B cell (primary cell): ENCODE data around the gene RPS6KA4. TPM values are rescaled to one million over a fixed set of nuclear protein-coding genes. Genes with fewer than 3 reads are reported as not detected.

Experiments used
- ATAC-seq: fragments of 200-7000 bp; cut with Tn5 transposase; one replicate; pipeline ENCODE4 v1.10.0; 2021; ENCODE audit warnings: low read depth, mild to moderate bottlenecking, moderate number of reproducible peaks, moderate library complexity
- CTCF ChIA-PET: fragments of 350-600 bp; sonication (Branson Sonifier 250); formaldehyde crosslinking; loops from one replicate; lab custom pipeline; 2021; ENCODE audit warnings: antibody characterized with exemption, inconsistent platforms; lab: Charles Lee
- POLR2A ChIA-PET: fragments of 350-600 bp; sonication (Branson Sonifier 250); formaldehyde crosslinking; loops from one replicate; lab custom pipeline; 2021; ENCODE audit warnings: antibody characterized with exemption; lab: Charles Lee
- DNase-seq: peaks from one replicate; pipeline ENCODE4 v3.0.0; 2013
- H2AFZ ChIP-seq: 2 replicates; pipeline ENCODE4 v1.6.1; 2012; ENCODE audit warnings: mild to moderate bottlenecking, low read depth, low read length; ENCODE audit not compliant: insufficient read depth, poor library complexity, severe bottlenecking
- H3K27ac ChIP-seq, 2 donors: 1 replicate in 1 of 2; 2 replicates in 1 of 2; pipeline ENCODE4 v1.5.1; 2012 to 2013; ENCODE audit warnings: low read length in 2 of 2, mild to moderate bottlenecking in 2 of 2, moderate library complexity in 1 of 2
- H3K27me3 ChIP-seq, 4 experiments: fragments of 200-600 bp in 1 of 4; sonication (generic) in 1 of 4; replicated peaks in 1 of 4; 1 replicate in 2 of 4; 2 replicates in 2 of 4; pipeline versions ENCODE4 v1.6.1 to v1.7.0; 2013 to 2016; ENCODE audit warnings: low read length in 3 of 4, mild to moderate bottlenecking in 2 of 4, mixed read lengths in 1 of 4, moderate library complexity in 1 of 4; ENCODE audit not compliant: insufficient read depth in 4 of 4, control insufficient read depth in 3 of 4; ENCODE audit errors: control extremely low read depth in 1 of 4
- H3K36me3 ChIP-seq, 2 experiments: replicated peaks in 1 of 2; 1 replicate in 1 of 2; 2 replicates in 1 of 2; pipeline versions ENCODE4 v1.6.1 to v1.7.1; 2013; ENCODE audit warnings: low read length in 1 of 2; ENCODE audit not compliant: insufficient read depth in 2 of 2, control insufficient read depth in 1 of 2; ENCODE audit errors: control extremely low read depth in 1 of 2, extremely low read depth in 1 of 2
- H3K4me1 ChIP-seq, 2 donors: fragments of 200-600 bp in 1 of 2; sonication (generic) in 1 of 2; 1 replicate in 1 of 2; 2 replicates in 1 of 2; pipeline versions ENCODE4 v1.5.1 to v1.6.1; 2013 to 2017; ENCODE audit warnings: low read length in 2 of 2; ENCODE audit not compliant: control insufficient read depth in 2 of 2, insufficient read depth in 2 of 2
- H3K4me2 ChIP-seq: replicated peaks from 2 replicates; pipeline ENCODE3; 2012; ENCODE audit warnings: mild to moderate bottlenecking, low read depth, low read length; ENCODE audit not compliant: poor library complexity, severe bottlenecking
- H3K4me3 ChIP-seq, 5 experiments: fragments of 200-600 bp in 1 of 5; sonication (generic) in 1 of 5; 1 replicate in 3 of 5; 2 replicates in 2 of 5; pipeline versions ENCODE4 v1.5.1 to v1.7.0; 2011 to 2016; ENCODE audit warnings: low read length in 4 of 5, mild to moderate bottlenecking in 4 of 5, low read depth in 2 of 5, control low read depth in 1 of 5, moderate library complexity in 1 of 5; ENCODE audit not compliant: insufficient read depth in 1 of 5; ENCODE audit errors: control extremely low read depth in 1 of 5, extremely low read depth in 1 of 5
- H3K79me2 ChIP-seq: fragments of 200-600 bp; sonication (generic); one replicate; pipeline ENCODE4 v1.6.0; 2016; ENCODE audit warnings: low read length; ENCODE audit not compliant: control insufficient read depth, insufficient read depth
- H3K9ac ChIP-seq: fragments of 200-600 bp; sonication (generic); 2 replicates; pipeline ENCODE4 v1.6.1; 2017; ENCODE audit warnings: mild to moderate bottlenecking, low read length, moderate library complexity
- H3K9me3 ChIP-seq, 3 donors: one replicate each; pipeline versions ENCODE4 v1.6.1 to v1.7.1; 2013; ENCODE audit warnings: low read length in 2 of 3; ENCODE audit not compliant: control insufficient read depth in 2 of 3, insufficient read depth in 1 of 3; ENCODE audit errors: control extremely low read depth in 1 of 3
- H4K20me1 ChIP-seq: 2 replicates; pipeline ENCODE4 v1.6.0; 2012; ENCODE audit warnings: mild to moderate bottlenecking, low read length; ENCODE audit not compliant: insufficient read depth, control insufficient read depth, poor library complexity, severe bottlenecking
- H3K27ac Mint-ChIP-seq: one replicate; pipeline ENCODE4 v1.8.0; 2021; ENCODE audit warnings: mixed read lengths
- H3K27me3 Mint-ChIP-seq: one replicate; pipeline ENCODE4 v1.8.0; 2021; ENCODE audit warnings: mixed read lengths
- H3K4me1 Mint-ChIP-seq: one replicate; pipeline ENCODE4 v1.8.0; 2021; ENCODE audit warnings: mixed read lengths
- H3K4me3 Mint-ChIP-seq: one replicate; pipeline ENCODE4 v1.8.0; 2021; ENCODE audit warnings: mixed read lengths
- H3K9me3 Mint-ChIP-seq: one replicate; pipeline ENCODE4 v1.8.0; 2022; ENCODE audit warnings: mixed read lengths; ENCODE audit not compliant: insufficient read depth
- EZH2 ChIP-seq: IDR thresholded peaks from 2 replicates; pipeline ENCODE4 v1.6.1; 2012; ENCODE audit warnings: borderline replicate concordance, low read depth, mild to moderate bottlenecking, moderate library complexity, low read length; ENCODE audit not compliant: insufficient read depth, poor library complexity, severe bottlenecking
- WGBS: methylation state at CpG from one replicate; pipeline ENCODE4 v1.1.5; 2013; ENCODE audit warnings: missing lambda C conversion rate; ENCODE audit not compliant: insufficient coverage; 5-methylcytosine and 5-hydroxymethylcytosine counted together
- intact Hi-C: fragments of 100-400 bp; cut with micrococcal nuclease; formaldehyde crosslinking; loops from one replicate; pipeline ENCODE4 v1.10.0; 2022
- polyA plus RNA-seq: library from polyadenylated mRNA; depleted of rRNA; stranded (reverse); fragments of >200 nt; gene quantifications from 2 replicates; pipeline ENCODE4 v1.2.3, GENCODE V29; 2012
- total RNA-seq, 2 donors: library from RNA; stranded (reverse); fragments of 120-200 nt in 1 of 2; gene quantifications; 1 replicate in 1 of 2; 2 replicates in 1 of 2; pipeline versions ENCODE4 v1.2.3 to v1.2.4, GENCODE V29; 2013 to 2022
- TF ChIP-seq, protein P1 (sequence below): fragments of 200-600 bp; IDR thresholded peaks from one replicate; pipeline ENCODE4 v1.8.0; 2022; ENCODE audit warnings: antibody characterized with exemption, mild to moderate bottlenecking

RPS6KA4 gene
- total and polyA plus RNA-seq, 2 donors (not counting 1 experiment from before 2014, with no cell fraction given): 22.6 to 32.5 TPM

DNA sequence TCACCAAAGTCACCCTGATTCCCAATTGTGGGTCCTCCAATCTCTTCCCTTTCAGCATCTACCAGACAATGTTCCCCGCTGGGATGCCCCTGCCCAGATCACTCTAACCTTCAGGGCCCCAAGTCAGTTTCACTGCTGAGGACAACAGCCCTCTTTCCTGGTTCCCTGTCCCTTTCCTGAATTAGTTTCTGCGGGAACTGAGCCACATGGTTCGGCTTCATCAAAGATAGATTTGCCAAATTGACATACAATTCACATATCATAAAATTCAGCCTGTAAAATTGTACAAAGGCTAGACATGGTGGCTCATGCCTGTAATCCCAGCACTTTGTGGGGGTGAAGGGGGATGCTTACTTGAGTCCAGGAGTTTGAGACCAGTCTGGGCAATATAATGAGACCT, 31.0 kb upstream of the RPS6KA4 start:
- WGBS: 90% methylated on average over 1 of the region's 3 CpGs
- H3K27me3 Mint-ChIP-seq: no peaks in the 10 kb centered on the region
- Histone ChIP-seq H3K79me2 (peaks cover 6% of the 10 kb centered on the region), H3K36me3 (no peaks in the 10 kb centered on the region), H3K4me1 (peaks cover 11 to 16% of the 10 kb centered on the region in 2 donors), H3K4me2 (no peak overlapping the region), H3K27ac (no peak overlapping the region), H2AFZ (no peak overlapping the region), H4K20me1 (no peaks in the 10 kb centered on the region), H3K9me3 (no peaks in the 10 kb centered on the region), H3K4me3 (no peak overlapping the region), H3K27me3 (no peaks in the 10 kb centered on the region), H3K9ac (no peak overlapping the region)
- DNase-seq: no peak
- H3K4me3 Mint-ChIP-seq: no peak overlapping the region
- no peak overlapping the region for H3K27ac Mint-ChIP-seq
- ChIA-PET CTCF (interaction anchor here (0.6 to 1.1 kb wide), 3 partner anchors 10 to 42 kb away, joined by 3 to 5 read pairs (median 4); partner anchors contain the start of genes GPR137, PRDX5 and TRMT112), POLR2A (no interaction called here)
- H3K9me3 Mint-ChIP-seq: no peaks in the 10 kb centered on the region
- ATAC-seq: no peak
- TF ChIP-seq, protein P1, sequence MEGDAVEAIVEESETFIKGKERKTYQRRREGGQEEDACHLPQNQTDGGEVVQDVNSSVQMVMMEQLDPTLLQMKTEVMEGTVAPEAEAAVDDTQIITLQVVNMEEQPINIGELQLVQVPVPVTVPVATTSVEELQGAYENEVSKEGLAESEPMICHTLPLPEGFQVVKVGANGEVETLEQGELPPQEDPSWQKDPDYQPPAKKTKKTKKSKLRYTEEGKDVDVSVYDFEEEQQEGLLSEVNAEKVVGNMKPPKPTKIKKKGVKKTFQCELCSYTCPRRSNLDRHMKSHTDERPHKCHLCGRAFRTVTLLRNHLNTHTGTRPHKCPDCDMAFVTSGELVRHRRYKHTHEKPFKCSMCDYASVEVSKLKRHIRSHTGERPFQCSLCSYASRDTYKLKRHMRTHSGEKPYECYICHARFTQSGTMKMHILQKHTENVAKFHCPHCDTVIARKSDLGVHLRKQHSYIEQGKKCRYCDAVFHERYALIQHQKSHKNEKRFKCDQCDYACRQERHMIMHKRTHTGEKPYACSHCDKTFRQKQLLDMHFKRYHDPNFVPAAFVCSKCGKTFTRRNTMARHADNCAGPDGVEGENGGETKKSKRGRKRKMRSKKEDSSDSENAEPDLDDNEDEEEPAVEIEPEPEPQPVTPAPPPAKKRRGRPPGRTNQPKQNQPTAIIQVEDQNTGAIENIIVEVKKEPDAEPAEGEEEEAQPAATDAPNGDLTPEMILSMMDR: no peak
- TF ChIP-seq EZH2: no peak
- H3K4me1 Mint-ChIP-seq: peaks cover 12% of the 10 kb centered on the region
- intact Hi-C loops: no loop called here

- H4K20me1 ChIP-seq: no peaks in the 10 kb centered on the region
- H3K79me2 ChIP-seq: peaks cover 6% of the 10 kb centered on the region
- TF ChIP-seq, protein P1: no peak
- no peak for TF ChIP-seq EZH2
- H3K9me3 Mint-ChIP-seq: no peaks in the 10 kb centered on the region
- H3K27me3 ChIP-seq: no peaks in the 10 kb centered on the region
- no peak overlapping the region for H3K4me3 ChIP-seq
- intact Hi-C loops: no loop called here
- POLR2A ChIA-PET: interaction anchor here (0.7 to 1.9 kb wide), 3 partner anchors 10 to 119 kb away, joined by 8 to 16 read pairs (median 8); partner anchors contain the start of genes CCDC88B, PRDX5 and TRMT112
- no peak overlapping the region for H3K4me3 Mint-ChIP-seq
- no peak overlapping the region for H3K27ac Mint-ChIP-seq
- CTCF ChIA-PET: interaction anchor here (0.9 to 5.2 kb wide), 8 partner anchors 10 to 127 kb away, joined by 3 to 47 read pairs (median 11); partner anchors contain the start of genes CATSPERZ, CCDC88B, ESRRA and PRDX5
- WGBS: 99% methylated on average over 11 of the region's 11 CpGs
- no peak for DNase-seq
- peaks cover 20 to 32% of the 10 kb centered on the region in 2 donors for H3K4me1 ChIP-seq
- H3K9me3 ChIP-seq: no peaks in the 10 kb centered on the region
- ATAC-seq: no peak
- H3K36me3 ChIP-seq: no peaks in the 10 kb centered on the region
- H3K27me3 Mint-ChIP-seq: no peaks in the 10 kb centered on the region
- H3K4me1 Mint-ChIP-seq: peaks cover 27% of the 10 kb centered on the region
- H2AFZ ChIP-seq: no peak overlapping the region
- H3K4me2 ChIP-seq: no peak overlapping the region
- H3K9ac ChIP-seq: no peak overlapping the region
- H3K27ac ChIP-seq: no peak overlapping the region
These were observed 28.1 kb upstream of the RPS6KA4 start for GRCh38 chr11:64330888-64331287.
